SK-N-SH treated with all-trans-retinoic acid at 6 μM for 48 hours (cell line): ENCODE results near the gene ITCH.

Source experiments
- ARNTL ChIP-seq: fragments of 450-650 bp; formaldehyde crosslinking; IDR thresholded peaks from 2 replicates; pipeline ENCODE4 v1.5.0; 2020; ENCODE audit warnings: low read depth, mild to moderate bottlenecking, moderate library complexity, borderline replicate concordance
- ZFP3 ChIP-seq: fragments of 250-450 bp; sonication (Bioruptor Pico); IDR thresholded peaks from 2 replicates; pipeline ENCODE4 v1.5.0; 2020; ENCODE audit warnings: mild to moderate bottlenecking, moderate library complexity

DNA sequence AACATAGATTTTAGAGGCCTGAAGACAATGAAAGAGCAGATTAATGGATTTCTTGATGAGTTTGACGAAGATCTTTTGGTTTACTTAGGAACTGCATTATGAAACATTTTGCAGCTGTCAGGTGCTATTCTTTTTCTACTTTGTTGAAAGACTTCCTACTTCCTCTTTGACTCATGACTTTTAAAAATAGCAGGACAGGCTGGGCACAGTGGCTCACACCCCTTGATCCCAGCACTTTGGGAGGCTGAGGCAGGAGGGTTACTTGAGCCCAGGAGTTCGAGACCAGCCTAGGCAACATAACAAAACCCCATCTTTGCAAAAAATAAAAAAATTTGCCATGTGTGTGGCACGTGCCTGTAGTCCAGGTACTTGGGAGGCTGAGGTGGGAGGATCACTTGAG lies 52.0 kb downstream of the ITCH start:
- no peak for TF ChIP-seq ARNTL
- no peak for TF ChIP-seq ZFP3
